ENCODE data around the gene SLC37A3.
"Not testable (repeated sequence)": the region's sequence is repeated elsewhere in the genome, so short reads cannot be mapped to it uniquely, and the experiment has no call there.

DNA sequence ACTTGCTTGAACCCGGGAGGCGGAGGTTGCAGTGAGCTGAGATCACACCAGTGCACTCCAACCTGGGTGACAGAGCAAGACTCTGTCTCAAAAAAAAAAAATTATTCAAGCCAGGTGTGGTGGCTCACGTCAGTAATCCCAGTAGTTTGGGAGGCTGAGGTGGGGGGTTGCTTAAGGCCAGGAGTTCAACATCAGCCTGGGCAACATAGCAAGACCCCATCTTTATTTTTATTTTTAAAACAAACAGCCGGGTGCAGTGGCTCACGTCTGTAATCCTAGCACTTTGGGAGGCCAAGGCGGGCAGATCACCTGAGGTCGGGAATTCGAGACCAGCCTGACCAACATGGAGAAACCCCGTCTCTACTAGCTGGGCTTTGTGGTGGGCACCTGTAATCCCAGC, 17.5 kb upstream of the SLC37A3 start:
- TF ChIP-seq, protein P1, sequence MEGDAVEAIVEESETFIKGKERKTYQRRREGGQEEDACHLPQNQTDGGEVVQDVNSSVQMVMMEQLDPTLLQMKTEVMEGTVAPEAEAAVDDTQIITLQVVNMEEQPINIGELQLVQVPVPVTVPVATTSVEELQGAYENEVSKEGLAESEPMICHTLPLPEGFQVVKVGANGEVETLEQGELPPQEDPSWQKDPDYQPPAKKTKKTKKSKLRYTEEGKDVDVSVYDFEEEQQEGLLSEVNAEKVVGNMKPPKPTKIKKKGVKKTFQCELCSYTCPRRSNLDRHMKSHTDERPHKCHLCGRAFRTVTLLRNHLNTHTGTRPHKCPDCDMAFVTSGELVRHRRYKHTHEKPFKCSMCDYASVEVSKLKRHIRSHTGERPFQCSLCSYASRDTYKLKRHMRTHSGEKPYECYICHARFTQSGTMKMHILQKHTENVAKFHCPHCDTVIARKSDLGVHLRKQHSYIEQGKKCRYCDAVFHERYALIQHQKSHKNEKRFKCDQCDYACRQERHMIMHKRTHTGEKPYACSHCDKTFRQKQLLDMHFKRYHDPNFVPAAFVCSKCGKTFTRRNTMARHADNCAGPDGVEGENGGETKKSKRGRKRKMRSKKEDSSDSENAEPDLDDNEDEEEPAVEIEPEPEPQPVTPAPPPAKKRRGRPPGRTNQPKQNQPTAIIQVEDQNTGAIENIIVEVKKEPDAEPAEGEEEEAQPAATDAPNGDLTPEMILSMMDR (IDR thresholded peaks at IDR 0.05; ENCODE audit: poor library complexity) = not testable (repeated sequence)
- not testable (repeated sequence) for TF ChIP-seq EZH2phosphoT487 (IDR thresholded peaks at IDR 0.05; ENCODE audit: low read depth, severe bottlenecking, unreplicated experiment)
